GM10266 (cell line): ENCODE measurements around the gene CST1.
"Not testable (repeated sequence)": the region's sequence is repeated elsewhere in the genome, so short reads cannot be mapped to it uniquely, and the experiment has no call there.

ENCODE experiments used
- DNase-seq: peaks from one replicate; pipeline ENCODE4 v3.0.0; 2012; ENCODE audit errors: extremely low spot score
- TF ChIP-seq, protein P1 (sequence below): IDR thresholded peaks from 2 replicates; pipeline ENCODE4 v1.5.1; 2012; ENCODE audit warnings: mild to moderate bottlenecking, low read depth; ENCODE audit not compliant: control insufficient read depth, insufficient read depth; ENCODE audit errors: missing control alignments

CST1 gene

GRCh38 chr20:23776067-23776771 lies 25.5 kb upstream of the CST1 start:
- TF ChIP-seq, protein P1, sequence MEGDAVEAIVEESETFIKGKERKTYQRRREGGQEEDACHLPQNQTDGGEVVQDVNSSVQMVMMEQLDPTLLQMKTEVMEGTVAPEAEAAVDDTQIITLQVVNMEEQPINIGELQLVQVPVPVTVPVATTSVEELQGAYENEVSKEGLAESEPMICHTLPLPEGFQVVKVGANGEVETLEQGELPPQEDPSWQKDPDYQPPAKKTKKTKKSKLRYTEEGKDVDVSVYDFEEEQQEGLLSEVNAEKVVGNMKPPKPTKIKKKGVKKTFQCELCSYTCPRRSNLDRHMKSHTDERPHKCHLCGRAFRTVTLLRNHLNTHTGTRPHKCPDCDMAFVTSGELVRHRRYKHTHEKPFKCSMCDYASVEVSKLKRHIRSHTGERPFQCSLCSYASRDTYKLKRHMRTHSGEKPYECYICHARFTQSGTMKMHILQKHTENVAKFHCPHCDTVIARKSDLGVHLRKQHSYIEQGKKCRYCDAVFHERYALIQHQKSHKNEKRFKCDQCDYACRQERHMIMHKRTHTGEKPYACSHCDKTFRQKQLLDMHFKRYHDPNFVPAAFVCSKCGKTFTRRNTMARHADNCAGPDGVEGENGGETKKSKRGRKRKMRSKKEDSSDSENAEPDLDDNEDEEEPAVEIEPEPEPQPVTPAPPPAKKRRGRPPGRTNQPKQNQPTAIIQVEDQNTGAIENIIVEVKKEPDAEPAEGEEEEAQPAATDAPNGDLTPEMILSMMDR: no peak
- no peak for DNase-seq

- TF ChIP-seq, protein P1: no peak
Observed at GRCh38 chr20:23774081-23774480, 23.3 kb upstream of the CST1 start.

DNA sequence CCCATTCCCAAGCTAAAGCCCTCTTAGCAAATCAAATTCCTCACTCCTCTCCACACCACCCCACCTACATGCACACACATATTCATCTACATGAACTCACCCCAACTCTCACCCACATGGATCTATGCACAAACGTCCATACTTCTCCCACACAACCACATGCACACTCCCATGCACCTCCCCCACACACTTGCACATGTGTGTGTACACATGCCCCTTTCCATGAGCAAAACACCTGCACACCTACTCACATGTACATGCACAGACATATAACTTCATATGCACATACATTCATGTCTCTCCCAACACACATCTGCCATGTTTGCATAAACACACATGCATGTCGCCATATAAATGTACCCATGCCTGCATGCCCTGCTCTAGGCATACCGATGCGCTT lies 22.8 kb upstream of the CST1 start:
- TF ChIP-seq, protein P1: no peak
- DNase-seq: no peak

More at GRCh38 chr20:23774081-23774480, 23.3 kb upstream of the CST1 start:
- DNase-seq: no peak

DNA sequence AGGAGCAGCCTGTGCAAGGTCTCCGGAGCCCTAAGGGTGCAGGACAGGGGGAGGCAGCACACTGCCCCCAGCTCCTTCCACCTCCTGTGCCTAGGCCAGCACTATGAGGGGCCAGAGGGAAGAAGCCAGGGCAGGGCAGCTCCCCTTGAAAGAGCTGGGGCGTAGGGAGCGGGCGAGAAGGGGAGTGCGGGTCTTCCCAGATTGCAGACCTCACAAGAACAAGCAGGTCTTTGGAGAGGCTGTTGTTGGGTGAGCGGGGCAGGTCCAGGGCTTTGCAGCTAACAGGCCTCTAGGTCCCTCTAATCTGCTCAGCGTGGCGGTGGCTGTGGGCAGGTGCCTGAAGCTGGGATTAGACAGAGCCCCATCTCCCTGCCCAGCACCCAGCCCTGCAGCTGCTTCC lies 22.4 kb upstream of the CST1 start:
- DNase-seq: no peak
- TF ChIP-seq, protein P1: no peak

DNA sequence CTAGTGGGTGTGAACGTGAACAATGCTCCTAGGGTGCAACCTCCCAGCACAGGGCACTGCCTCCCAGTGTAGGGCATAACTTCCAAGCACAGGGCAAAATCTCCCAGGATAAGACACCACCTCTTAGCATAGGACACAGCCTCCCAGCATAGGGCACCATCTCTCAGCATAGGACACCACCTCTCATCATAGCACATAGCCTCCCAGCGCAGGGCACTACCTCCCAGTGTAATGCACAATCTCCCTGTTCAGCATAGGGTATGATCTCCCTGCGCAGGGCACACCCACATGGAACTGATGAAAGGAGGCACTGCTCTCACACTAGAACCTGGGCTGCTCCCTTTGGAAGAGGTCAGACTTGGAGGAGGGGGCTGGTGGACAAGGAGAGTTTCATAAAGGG lies 21.3 kb upstream of the CST1 start:
- no peak for DNase-seq
- TF ChIP-seq, protein P1: no peak

DNA sequence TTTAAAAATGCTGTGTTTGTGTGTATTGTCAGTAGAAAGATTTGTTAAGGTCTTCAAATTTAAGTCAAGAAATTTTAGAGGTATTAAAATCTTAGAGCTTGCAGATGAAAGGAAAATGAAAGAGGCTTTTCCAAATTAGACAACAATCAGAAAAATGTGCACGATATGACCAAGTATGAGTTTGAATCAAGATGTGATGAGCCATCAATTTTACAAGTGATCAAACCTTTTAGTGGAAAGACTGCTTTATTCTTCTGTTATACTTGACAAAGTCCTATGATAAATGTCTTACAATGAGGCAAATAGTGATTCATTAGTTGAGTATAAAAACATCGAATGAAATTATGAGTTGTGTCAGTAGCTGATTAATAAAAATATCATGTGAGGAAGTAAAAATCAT lies 19.6 kb upstream of the CST1 start:
- TF ChIP-seq, protein P1: no peak
- DNase-seq: no peak

DNA sequence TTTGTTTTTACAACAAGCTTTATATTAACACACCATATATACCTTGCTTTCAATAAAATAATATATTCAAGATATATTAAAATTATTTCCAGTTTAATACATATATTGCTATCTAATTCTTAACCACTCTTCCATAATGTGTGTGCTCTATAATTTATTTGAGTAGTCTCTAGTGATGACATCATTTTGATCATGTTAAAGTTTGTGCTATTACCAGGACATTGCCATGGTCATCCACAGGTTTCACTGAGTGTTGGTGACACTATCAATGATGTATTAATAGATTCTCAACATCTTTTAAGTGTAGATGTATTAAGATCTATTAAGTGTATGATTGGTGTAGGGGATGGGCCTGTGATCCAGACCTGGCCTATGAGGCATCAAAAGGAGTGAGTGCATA lies 17.8 kb upstream of the CST1 start:
- not testable (repeated sequence) for DNase-seq

DNA sequence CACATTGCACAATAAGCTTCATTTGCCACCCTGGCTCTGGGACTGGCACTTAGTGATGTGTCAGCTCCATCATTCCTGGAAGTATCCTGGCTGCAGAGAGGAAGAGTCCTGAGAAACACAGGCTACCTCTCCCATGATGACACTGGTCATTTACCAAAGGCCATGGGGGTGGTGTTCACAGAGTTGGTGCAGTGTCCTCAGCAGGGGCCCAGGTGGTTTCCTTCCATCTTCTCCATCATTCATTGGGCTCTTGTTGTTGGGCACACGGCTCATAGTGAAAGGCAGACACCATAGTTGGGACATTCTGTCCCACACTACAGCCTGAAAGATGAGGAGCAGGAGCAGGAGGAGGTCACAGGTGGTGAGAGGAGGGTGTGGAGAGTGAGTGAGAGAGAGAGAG lies 15.8 kb upstream of the CST1 start:
- TF ChIP-seq, protein P1: no peak
- DNase-seq: no peak
